ENCODE results near the gene AFAP1.

The AFAP1 gene

DNA sequence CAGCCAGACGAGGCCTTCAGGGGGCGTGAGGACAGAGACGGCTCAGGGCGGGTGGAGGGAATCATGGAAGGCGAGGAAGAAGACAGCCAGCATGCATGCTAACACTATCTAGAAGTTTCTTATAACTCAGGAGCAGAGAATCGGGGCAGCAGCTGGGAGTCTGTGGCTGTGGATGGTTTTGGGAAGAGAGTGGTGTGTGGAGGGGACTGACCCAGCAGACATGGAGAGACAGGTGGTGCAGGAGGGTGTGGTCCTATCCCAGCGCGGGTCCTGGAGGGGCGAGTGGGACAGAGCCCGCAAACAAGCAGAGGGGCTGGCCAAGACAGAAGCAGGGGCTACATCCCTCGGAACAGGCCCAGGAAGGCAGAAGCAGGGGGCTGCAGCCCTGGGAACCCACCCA, 192.1 kb downstream of the AFAP1 start:
- no peak for DNase-seq

DNA sequence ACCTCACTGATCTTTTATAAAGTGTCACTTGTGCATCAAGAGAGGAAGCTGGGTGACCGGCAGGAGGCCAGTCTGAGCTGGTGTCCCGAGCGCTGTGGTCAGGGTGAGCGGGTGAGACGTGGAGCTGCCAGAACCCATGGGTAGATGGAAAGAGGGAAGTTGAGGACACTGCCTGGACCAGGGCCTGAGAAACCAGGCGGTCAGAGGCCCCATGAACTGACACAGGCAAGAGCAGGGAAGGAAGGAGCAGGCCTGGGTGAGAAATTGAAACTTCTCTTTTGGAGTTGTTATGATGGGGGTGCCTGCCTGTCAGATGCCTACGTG, 192.6 kb downstream of the AFAP1 start:
- no peak for DNase-seq

DNA sequence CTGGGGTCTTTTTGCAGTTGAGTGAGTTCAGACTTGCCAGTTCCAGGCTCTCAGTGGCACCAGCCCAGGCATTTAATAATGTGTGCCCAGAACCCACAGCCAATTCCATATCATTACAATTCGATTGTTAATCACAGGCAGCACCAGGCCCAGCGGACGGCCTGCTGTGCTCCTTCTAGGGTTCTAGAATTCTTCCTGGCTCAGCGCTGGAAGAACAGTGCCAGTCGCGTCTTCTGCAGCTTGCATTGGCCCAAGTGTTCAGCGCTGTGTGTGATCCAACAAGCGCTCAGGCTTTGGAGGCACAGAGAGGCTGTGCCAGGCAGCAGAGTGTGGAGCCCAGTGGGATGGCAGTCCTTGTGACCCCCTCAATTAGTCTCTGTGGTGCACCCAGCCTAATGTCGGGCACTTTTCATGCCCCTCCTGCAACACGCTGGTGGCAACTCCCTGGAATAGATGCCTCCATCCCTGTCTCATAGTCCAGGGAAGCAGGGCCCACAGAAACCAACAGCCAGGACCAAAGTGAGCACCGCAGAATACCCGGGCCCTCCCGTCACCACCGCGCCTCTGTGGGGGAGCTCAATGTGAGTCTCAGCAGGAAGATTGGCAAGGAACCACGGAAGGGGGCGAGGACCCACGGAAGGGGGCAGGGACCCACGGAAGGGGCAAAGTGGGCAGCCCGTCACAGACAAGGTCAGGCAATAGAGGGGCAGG, 193.2 kb downstream of the AFAP1 start:
- no peak for DNase-seq

DNA sequence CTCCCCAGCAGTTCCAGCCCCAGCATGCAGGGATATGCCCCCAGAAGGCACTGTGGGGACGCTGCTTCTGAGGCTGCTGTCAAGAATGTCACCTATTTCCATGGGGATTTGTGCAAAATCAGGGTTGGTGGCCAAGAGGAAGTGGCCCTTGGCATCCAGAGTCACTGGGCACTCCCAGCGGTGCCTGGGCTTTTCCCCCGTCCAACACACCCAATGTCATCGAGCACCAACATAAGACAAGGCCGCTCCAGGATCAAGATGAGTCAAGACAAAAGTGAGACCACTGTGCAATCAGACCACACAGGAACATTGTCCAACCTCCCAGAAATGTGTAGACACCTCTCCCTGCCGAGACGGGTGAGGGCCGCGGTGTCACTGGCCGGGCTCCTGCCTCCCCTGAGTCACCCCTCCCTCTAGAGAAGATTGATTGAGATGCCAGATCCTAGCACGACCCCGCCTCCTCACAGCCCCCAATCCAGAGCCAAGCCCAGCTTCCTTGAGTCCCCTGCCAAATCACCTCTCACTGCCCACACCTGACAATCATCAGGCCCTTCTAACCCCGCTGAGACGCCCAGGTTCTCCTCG, 194.3 kb downstream of the AFAP1 start:
- no peak for DNase-seq

DNA sequence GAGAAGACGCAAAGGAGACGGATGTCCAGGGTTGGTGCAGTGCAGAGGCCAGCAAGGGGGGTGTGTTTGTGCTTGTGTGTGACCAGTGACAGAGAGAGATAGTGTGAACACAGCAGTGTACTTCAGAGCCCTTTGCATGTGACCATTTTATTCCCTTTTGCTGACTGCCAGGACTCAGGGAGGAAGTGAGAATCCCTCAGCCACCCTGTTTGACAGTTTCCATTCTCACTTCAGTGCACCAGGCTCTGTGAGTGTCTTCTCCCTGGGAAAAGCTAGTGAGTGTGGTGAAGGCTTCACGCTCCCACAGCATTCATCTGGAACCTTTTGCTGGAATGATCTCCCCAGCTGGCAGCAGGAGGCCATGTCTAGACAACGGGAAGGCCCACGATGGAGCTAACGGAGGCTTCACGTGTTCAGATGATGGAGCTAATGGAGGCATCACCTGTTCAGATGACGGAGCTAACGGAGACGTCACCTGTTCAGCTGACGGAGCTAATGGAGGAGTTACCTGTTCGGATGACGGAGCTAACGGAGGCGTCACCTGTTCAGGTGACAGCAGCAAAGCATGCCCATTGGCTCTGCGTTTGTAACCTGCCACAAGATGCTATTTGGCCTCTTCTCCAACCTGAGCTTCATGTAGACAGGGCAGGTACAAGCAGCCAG, 195.4 kb downstream of the AFAP1 start:
- no peak for DNase-seq

DNA sequence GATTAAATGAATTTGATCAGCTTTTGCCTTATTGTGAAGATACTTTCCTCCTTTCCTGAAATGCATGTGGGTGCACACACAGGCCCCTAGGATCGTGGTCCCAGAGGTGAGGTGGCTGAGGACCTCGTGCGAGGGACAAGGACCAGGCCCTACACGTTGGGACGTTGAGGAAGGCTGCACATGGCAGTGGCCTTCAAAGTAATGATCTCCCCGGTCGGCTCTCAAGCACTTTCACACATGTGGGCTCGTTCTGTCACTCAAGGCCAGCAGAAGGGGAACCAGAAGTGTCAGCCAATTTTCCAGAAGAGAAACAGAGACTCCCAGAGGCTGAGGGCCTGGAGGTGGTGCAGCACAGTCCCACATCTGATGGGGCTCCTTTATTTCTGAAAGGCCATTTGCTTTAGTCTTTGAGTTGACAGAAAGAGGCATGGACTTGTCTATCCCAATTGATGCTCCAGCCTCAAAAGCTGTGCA, 196.8 kb downstream of the AFAP1 start:
- no peak for DNase-seq

DNA sequence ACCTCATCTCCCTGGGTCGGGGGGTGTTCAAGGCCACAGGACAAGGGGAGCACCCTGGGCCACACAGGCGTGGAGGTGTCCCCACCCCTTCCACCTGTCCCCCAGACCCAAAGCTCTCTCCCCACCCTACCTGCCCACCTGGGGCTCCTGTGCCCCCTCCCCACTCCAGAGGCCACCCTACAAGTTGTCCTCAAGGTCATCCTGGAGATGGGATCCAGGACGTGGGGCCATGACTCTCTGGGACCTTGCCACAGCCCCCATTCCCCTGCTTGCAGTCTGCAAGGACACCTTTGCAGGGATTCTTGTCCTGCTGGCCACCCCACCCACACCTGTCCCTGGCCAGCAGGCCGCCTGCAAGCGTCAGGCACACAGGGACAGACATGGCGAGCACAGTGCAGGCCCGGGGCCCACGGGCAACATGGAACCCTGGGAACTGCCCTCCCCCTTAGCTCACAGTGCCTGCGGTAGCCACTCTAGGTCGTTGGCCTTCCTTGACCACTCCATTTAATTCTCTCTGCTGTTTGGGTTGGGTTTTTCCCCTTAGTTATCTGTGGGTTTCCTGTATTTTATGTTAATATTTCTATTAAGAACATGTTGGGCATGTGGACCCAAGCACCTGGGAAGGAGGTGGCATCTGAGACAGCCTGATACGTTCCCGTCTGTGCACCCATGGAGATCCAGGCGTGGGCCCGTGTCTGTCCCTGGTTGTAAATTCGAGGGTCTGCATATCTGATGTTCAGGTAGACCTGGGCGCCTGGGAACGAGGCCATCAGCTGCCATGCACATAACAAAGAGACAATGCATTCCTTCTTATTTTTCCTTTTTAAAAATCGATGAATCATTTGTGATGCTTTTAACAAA, 197.5 kb downstream of the AFAP1 start:
- no peak for DNase-seq

DNA sequence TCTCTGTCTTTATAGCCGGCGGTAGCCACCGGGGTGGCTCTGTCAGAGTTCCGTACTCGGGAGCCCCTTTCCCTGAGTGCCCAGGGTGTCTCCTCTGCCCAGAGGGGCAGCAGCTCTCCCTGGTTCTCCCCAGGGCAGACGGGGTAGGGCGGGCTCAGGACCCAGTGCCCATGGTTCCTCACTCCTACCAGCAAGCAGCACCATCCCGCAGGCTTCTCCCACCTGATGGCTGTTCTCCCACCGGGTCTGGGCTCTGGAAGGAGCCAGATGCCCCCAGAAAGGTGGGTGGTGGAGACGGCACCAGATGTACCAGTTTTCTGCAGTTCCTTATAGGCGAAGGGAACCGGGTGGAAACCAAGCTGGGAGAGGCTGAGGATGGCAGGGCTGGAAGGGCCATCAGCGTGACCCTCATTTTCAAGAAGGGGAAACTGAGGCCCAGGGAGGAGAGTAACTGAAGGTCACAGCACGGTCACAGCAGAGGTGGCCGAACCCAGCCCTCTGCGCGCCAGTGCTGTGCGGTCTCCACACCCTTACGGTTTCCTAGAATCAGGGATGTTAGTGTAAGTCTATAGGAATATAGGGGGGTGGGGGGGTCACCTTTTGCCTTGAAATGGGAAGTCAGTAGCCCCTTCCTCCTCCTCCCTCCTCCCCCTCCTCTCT, 198.7 kb downstream of the AFAP1 start:
- DNase-seq, result no peak

DNA sequence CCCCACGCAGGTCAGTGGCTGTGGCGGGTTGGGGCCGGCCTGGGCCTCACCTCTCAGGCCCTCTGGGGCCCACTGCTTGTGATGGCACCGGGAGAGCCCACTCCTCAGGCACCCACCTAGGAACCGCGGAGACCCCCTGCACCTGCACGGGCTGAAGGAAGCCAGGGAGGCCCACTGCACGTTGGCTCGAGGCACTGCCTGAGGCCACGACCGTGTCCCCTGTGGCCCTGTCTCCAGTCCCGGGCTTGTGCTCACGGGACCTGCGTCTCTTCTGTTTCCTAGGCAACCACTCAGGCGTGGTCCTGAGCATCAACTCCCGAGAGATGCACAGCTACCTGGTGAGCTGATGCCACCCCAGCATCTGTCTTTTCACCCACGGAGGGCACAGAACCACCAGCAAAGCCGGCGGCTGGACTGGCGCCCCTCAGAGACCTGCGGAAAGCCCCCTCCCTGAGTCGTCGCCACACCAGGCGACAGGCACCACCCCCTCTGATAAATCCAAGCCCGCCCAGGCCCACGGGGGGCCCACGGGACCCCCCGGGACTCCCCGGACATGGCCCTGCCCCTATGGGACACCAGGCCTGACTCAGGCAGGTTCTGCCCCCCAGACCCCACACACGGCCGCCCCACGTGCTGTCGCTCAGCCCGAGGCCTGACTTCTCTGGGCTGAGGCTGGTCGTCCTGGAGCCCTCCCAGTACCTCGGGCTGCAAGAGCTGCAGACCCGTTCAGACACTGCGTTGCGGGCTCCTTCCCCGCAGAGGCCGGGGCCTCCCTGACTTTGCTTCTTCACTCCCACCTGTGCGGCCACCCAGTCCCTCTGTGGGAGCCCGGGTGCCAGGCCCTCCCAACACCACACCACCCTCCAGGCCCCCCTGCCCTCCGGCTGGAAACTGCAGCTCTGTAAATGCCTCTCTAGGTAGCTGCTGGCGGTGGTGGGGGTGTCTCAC, 199.5 kb downstream of the AFAP1 start:
- no peak for DNase-seq

DNA sequence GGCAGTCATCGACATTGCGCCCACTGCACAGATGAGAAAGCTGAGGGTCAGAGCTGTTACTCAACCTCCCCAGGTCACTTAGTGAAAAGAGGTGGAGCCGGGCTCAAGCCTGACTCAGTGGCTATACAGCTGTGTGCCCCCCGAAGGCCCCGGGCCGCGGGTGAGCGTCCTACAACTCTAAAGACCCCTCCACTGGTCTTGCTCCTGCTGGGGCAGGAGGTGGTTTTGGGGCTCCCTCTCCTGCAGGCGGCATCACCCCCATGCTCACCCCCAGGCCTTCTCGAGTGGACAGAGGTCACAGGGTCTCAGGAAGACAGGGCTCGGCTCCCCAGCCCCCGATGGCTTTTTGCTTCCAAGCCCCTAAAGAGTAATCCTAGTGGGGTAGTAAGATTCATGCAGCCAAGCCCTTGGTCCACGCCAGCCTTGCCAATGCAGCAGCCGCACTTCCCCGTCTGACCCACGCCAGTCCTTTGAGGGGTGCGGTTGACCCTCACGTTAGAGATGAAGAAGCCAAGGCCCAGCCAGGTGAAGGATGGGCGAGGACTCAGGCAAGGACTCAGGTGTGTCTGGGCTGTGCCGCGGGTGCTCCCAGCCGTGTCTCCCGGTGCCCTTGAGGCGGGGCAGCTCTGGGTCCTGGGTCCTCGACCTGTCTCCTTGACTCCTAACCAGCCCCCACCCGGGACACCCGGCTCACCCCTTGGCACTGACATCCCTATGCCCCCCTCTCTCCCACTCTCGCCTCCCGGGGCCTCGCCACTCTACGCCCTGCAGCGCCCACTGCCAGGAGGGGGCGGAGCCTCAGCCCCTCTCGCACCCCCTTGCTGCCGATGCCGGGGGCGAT, 200.4 kb downstream of the AFAP1 start:
- DNase-seq, result no peak

DNA sequence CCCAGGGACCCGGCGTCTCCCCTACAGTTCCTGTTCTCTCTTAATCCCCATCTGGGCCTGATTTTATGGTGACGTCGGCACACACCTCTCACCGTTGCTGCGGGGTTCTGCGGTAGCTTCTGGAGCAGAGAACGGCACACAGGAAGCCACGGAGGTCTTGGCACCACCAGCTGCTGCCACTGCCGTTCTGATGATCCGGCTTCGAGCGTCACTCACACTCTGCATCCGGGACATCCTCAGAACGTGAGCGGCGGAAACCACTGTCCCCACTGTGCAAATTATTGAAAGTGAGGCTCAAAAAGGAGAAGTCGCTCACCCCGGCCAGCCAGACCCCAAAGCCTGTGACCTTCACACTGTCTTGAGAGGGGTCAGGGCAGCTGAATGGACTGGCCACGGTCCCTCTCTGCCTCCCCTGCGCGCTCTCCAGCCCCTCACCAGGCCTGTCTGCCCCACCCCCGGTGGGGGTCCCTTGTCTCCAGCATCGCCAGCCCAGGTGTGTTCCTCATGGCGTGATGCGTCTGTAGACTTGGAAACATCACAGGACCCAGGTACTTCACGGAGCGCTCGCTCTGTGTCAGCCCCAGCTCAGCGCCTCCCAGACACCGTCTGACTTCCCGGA, 201.1 kb downstream of the AFAP1 start:
- no peak for DNase-seq

DNA sequence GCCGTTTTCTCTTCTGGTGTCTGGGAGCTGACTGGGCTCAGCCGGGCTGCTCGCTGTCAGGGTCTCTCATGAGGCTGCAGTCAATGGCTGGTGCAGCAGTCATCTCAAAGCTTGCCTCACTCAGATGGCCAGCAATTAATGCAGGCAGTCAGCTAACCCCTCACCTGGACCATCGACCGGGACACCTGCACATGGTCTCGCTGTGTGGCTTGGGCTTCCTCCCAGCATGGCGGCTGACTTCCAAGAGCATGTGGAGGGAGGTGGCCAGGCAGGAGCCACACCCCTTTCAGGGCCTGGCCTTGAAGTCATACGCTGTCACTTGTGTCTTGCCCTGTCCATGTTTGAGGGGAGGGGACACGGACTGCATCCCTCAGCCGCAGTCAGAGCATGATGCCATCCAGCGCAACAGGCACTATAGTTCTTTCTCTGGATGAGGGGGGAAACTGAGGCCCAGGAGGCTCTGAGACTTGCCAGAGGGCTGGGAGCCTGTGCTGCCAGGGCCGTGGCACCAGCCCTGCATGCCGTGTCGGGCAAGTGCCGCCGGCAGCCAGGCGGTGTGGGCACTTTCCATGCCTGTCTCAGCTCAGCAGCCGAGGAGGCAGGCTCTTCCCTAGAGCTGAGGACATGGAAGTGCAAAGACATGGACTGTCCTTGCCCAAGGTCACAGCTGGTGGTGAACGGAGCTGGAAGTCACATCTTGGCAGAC, 201.8 kb downstream of the AFAP1 start:
- DNase-seq, result no peak

DNA sequence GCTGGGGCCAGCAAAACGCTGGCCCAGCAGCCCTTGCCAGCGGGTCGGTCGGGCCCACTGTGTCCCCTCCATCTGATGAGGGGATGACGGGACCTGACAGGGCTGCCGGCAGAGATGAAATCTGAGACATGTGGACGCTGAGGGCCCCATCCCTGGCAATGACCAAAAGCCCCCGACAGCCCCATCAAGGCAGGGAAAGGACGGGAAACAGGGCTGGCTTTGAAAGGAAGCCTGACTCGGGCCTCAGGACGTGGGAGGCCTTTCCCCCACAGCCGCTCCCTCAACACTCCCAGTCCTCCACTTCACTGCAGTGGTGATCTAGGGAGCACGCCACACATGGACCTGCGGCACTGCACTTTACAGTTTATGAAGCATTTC, 202.4 kb downstream of the AFAP1 start:
- DNase-seq, result no peak

DNA sequence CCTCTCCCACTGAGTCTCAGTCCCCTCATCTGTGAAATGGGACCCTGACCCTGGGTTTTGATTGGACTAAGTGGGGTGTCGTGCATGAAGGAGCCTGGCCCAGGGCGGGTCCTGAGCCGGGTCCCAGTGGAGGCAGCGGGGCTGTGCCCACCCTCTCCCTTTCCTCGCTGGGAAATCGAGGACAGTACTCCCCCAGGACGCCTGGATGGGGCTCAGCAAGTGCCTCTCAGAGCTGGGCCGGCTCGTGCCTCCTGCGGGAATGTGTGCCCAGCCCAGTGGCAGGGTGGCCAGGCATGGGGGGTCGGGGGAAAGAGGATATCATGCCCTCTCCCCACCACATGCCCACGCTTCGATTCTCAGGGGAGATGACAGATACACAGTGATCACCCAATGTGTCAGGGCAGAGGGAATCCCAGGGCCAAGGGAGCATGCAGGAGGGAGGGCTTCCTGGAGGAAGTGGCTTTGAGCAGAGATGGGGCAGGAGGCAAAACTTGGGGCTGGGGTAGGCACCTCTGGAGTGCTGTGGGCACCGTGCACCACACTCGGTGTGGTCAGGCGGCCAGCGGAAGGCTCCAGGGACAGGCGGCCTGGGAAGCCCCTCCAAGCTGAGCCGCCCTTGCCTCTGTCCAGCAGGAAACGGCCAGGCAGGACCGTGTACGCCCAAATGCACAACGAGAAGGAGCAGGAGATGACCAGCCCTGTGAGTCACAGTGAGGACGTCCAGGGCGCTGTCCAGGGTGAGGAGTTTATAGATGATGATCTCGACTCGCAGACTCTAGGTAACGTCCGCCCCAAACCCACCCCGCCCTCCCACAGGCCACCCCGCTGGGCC, 203.0 kb downstream of the AFAP1 start:
- no peak for DNase-seq

DNA sequence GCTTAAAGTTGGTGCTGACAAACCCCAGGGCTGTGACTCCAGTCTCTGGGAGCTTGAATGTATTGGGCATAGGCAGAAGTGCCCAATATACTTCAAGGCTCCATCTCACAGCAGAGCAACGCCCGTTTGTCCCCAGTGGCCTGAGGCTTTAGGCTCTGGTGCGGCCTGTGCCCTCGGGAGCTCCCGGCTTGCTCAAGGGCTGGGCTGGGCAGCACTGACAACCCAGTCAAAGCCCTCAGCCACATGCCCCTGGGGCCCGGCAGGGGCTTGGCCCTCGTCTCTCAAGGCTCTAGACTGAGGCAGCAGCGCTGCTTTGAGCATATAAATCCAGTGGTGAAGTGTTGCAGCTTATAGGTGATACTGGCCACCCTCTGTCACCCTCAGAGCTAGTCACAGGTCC, 203.7 kb downstream of the AFAP1 start:
- DNase-seq, result no peak

DNA sequence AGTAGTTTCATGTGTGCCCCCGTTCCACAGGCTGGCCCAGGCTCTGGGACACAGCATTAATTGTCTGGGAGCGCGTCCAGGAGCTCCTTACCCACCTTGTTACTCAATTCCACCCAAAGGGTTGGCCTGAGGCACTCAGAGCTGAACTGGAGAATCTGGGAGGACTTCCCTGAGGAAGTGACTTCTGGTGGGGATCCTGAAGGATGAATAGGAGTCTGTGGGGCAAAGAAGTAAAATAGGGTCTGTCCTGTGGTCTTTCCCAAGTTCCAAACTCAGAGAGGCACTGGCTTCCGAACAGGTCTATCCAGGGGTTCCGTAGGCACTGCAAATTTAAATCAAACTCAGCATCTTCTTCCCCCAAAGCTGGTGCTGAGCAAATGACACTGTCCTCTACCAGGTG, 204.3 kb downstream of the AFAP1 start:
- no peak for DNase-seq

DNA sequence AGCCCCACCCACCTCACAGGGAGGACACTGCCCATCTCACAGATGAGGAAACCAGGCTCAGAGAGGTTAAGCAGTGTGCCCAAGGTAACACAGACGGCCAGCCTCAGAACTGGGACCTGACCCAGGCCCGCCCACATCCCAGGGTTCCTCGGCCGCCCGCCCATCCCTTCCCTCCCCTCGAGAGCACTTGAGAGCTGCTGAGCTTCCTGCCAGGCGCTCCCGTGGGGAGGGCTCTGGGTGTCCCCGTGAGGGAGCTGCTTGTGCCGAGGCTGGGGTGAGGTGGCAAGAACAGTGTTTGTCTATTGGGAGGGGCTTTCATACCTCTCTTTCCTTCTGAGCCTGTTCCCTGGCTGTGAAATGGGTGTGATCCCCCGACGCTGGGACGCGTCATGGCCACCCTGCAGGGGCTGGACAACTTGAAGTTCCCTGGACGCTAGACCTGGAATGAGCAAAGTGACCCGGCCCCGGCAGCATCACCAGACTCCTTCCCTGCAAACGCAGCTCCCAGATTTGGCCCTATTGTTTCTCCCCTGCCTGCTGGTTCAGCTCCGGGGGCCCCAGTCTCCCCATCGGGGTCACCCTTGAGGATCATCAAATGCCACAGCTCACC, 204.9 kb downstream of the AFAP1 start:
- no peak for DNase-seq

Data from activated effector memory CD4-positive, alpha-beta T cell treated with anti-CD3 and anti-CD28 coated beads, Interleukin-2, amount 50 U/mL, for 16 hours (primary cell).